ENCODE measurements around the gene TRIM52.
A peak's percentile ranks its signal among the peaks of the same experiment; 100 is the strongest.

TRIM52 gene

DNA sequence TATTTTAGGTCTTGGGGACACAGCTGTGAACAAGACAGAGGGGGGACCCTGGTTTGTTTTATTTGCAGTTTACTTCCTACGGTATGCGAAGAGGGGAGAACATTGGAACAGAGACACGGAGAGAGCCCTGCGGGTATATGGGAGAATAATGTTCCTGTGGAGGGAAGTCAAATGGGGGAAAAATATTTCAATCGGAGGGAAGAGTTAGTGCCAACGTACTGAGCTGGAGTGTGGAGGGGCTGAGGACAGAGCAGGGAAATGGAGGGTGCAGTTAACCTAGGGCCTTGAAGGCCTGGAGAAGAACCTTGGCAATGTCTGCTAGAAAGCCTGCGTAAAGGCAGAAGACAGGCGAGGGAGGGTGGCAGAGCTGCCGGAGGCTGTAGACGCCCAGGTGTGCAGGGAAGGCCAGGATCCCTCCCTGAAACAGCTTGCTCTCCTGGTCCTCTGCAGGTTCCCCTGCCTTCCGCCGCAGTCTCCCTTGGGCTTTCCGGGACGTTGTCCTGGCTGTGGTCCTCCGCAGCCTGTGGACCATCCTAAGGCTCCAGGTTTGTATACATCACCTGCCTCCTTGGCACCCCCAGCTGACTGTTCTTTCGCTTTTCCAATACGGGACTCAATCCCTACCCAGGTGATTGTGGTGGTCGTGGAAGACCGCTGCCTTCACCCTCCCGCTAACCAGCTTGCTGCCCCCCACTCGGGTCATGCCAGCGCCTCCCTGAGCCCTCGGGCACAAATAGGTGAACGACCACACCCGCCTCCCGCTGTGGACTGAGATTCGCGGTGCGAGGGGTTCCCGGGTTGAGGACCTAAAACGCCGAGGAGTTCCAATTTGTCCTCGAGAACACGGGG lies 15.3 kb downstream of the TRIM52 start:
- H3K79me1 ChIP-seq (ENCODE audit: low read length) = peaks cover 31% of the 10 kb centered on the region
- H2AK5ac ChIP-seq (ENCODE audit: low read length) = peak overlapping the region; percentile 99
- peak overlapping the region; percentile 61 for H3K4me3 ChIP-seq (ENCODE audit: low read depth, low read length)
- no peak overlapping the region for H3K23ac ChIP-seq (ENCODE audit: low read length)
- H4K12ac ChIP-seq (ENCODE audit: low read depth, low read length) = peak overlapping the region; percentile 90
- H2BK120ac ChIP-seq (ENCODE audit: insufficient read depth, low read length, poor library complexity) = peak overlapping the region; percentile 92
- peaks cover 1% of the 10 kb centered on the region for H3K9me3 ChIP-seq (ENCODE audit: insufficient read depth, low read depth, low read length)
- peak overlapping the region; percentile 83 for H3K18ac ChIP-seq (ENCODE audit: low read length)
- peaks cover 21 to 22% of the 10 kb centered on the region in 2 experiments for H3K36me3 ChIP-seq (ENCODE audit: control insufficient read depth in 1 of 2, insufficient read depth in 2 of 2, low read length in 2 of 2)
- peak overlapping the region; percentile 98 for H3K4ac ChIP-seq (ENCODE audit: low read depth, low read length)
- H2BK12ac ChIP-seq (ENCODE audit: low read length) = peak overlapping the region; percentile 47
- H3K27ac ChIP-seq (ENCODE audit: low read depth, low read length) = peak overlapping the region; percentile 29
- H3K79me2 ChIP-seq (ENCODE audit: control insufficient read depth, insufficient read depth, low read length, poor library complexity) = peaks cover 52% of the 10 kb centered on the region
- H4K91ac ChIP-seq (ENCODE audit: low read depth, low read length) = peak overlapping the region; percentile 98
- H3K4me1 ChIP-seq (ENCODE audit: control insufficient read depth in 1 of 2, insufficient read depth in 2 of 2, low read length in 2 of 2) = peaks cover 12 to 29% of the 10 kb centered on the region in 2 experiments
- peak overlapping the region; percentile 90 for H4K8ac ChIP-seq (ENCODE audit: low read depth, low read length)
- no peaks in the 10 kb centered on the region for H3K27me3 ChIP-seq (ENCODE audit: insufficient read depth, low read length)
- WGBS (ENCODE audit: extremely low coverage, insufficient coverage, insufficient read length) = no CpG with 5 or more reads among the region's 34 CpGs
- no peak for DNase-seq
- peak overlapping the region; percentile 81 for H2AFZ ChIP-seq (ENCODE audit: insufficient read depth, low read length, poor library complexity)
- H3K9ac ChIP-seq (ENCODE audit: low read length) = peak overlapping the region; percentile 36
- peak overlapping the region; percentile 67 for H3K4me2 ChIP-seq (ENCODE audit: low read length)
- H3K14ac ChIP-seq (ENCODE audit: low read length) = peak overlapping the region; percentile 99
- H2BK5ac ChIP-seq (ENCODE audit: low read depth, low read length, poor library complexity) = peak overlapping the region; percentile 75

DNA sequence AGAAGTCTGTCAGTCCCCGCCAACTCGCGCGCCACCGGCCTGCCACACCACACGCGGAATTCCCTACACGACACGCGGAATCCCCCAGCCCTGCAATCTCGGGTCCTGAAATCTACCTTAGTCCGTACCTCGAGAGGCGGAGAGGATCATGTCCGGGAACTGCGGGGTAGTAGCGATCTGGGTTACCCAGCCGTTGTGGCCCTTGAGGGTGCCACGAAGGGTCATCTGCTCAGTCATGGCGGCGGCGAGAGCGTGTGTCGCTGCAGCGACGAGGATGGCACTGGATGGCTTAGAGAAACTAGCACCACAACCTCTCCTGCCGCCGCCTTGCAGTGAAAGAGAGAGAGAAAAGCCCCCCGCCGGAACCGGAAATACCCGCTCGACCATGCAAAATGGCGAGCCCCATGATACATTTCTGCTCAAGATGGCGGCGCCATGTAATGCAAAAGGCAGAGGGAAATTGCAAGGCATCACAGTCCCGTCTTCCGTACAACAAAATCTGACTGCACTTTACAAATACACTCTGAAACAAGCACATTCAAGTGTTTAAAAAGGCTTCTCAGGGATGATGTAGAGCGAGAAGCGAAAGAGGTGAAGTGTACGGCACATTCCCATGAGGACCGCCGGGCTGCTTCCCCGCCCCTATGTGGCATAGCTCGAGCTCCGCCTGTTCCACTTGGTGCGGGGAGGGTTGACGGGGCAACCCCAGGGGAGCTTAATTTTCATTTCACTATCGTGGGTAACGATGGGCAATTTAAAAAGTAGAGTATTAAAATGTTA lies 17.2 kb downstream of the TRIM52 start, which contains the start of gene RACK1:
RACK1 (minus strand) TSS at position 343 of the 780 bp plus-strand sequence; CDS start at position 237, 106 bp downstream.
- Histone ChIP-seq H4K12ac (ENCODE audit: low read depth, low read length) (peak within 1 kb of the TSS; percentile 94), H3K4me1 (ENCODE audit: control insufficient read depth in 1 of 2, insufficient read depth in 2 of 2, low read length in 2 of 2) (peaks cover 12 to 24% of the 10 kb centered on the region in 2 experiments), H3K9ac (ENCODE audit: low read length) (peak within 1 kb of the TSS; percentile 96), H3K79me1 (ENCODE audit: low read length) (peaks cover 31% of the 10 kb centered on the region), H3K4ac (ENCODE audit: low read depth, low read length) (peak within 1 kb of the TSS; percentile 95), H2AK5ac (ENCODE audit: low read length) (peak within 1 kb of the TSS; percentile 94), H3K4me3 (ENCODE audit: low read depth, low read length) (peak within 1 kb of the TSS; percentile 97), H4K8ac (ENCODE audit: low read depth, low read length) (peak within 1 kb of the TSS; percentile 91), H2BK5ac (ENCODE audit: low read depth, low read length, poor library complexity) (peak within 1 kb of the TSS; percentile 66), H3K4me2 (ENCODE audit: low read length) (peak within 1 kb of the TSS; percentile 93), H3K23ac (ENCODE audit: low read length) (no peak within 1 kb of the TSS), H3K27me3 (ENCODE audit: insufficient read depth, low read length) (no peaks in the 10 kb centered on the region), H3K9me3 (ENCODE audit: insufficient read depth, low read depth, low read length) (peaks cover 1% of the 10 kb centered on the region), H3K79me2 (ENCODE audit: control insufficient read depth, insufficient read depth, low read length, poor library complexity) (peaks cover 45% of the 10 kb centered on the region), H4K91ac (ENCODE audit: low read depth, low read length) (peak within 1 kb of the TSS; percentile 87), H3K14ac (ENCODE audit: low read length) (peak within 1 kb of the TSS; percentile 89), H2BK12ac (ENCODE audit: low read length) (no peak within 1 kb of the TSS), H3K36me3 (ENCODE audit: control insufficient read depth in 1 of 2, insufficient read depth in 2 of 2, low read length in 2 of 2) (peaks cover 37 to 38% of the 10 kb centered on the region in 2 experiments), H2BK120ac (ENCODE audit: insufficient read depth, low read length, poor library complexity) (peak within 1 kb of the TSS; percentile 59), H3K27ac (ENCODE audit: low read depth, low read length) (peak within 1 kb of the TSS; percentile 94), H2AFZ (ENCODE audit: insufficient read depth, low read length, poor library complexity) (peak within 1 kb of the TSS; percentile 57), H3K18ac (ENCODE audit: low read length) (peak within 1 kb of the TSS; percentile 92)
- peak; percentile 88 to 95 for DNase-seq
- no CpG with 5 or more reads among the region's 50 CpGs for WGBS (ENCODE audit: extremely low coverage, insufficient coverage, insufficient read length)

DNA sequence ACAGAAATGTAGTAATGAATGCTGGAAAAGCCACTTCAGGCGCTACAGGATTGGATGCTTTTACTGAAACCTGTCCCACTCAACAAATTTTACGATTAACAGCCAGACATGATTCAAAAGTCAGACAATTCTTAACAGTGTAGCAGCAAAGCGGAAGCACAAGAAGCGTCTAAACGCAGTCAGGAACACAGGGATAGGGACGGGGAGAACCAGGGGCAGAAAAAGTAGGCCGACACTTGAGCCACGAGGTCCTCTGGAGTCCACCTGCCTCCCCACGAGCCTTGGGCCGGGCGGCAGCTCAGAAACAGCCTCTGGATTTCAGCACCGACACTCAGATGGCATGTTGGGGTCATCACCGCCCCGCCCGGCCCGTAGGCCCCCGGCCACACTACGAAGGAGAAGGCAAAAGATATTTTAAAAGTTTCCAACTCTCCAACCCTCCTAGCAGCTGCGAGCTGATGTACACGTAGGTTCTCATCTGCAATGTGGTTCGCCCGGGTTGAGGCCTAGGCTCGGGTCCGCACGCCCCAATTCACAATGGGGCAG lies 17.9 kb downstream of the TRIM52 start:
- no peak overlapping the region for H3K23ac ChIP-seq (ENCODE audit: low read length)
- H4K12ac ChIP-seq (ENCODE audit: low read depth, low read length) = peak overlapping the region; percentile 94
- peak overlapping the region; percentile 96 for H3K9ac ChIP-seq (ENCODE audit: low read length)
- H2BK120ac ChIP-seq (ENCODE audit: insufficient read depth, low read length, poor library complexity) = peak overlapping the region; percentile 40
- WGBS (ENCODE audit: extremely low coverage, insufficient coverage, insufficient read length) = no CpG with 5 or more reads among the region's 25 CpGs
- H3K27me3 ChIP-seq (ENCODE audit: insufficient read depth, low read length) = no peaks in the 10 kb centered on the region
- peak overlapping the region; percentile 97 for H3K4me3 ChIP-seq (ENCODE audit: low read depth, low read length)
- no peak overlapping the region for H2BK12ac ChIP-seq (ENCODE audit: low read length)
- H4K91ac ChIP-seq (ENCODE audit: low read depth, low read length) = peak overlapping the region; percentile 87
- H2AFZ ChIP-seq (ENCODE audit: insufficient read depth, low read length, poor library complexity) = peak overlapping the region; percentile 28
- H3K27ac ChIP-seq (ENCODE audit: low read depth, low read length) = peak overlapping the region; percentile 94
- peak overlapping the region; percentile 64 for H4K8ac ChIP-seq (ENCODE audit: low read depth, low read length)
- H2AK5ac ChIP-seq (ENCODE audit: low read length) = peak overlapping the region; percentile 86
- H3K79me2 ChIP-seq (ENCODE audit: control insufficient read depth, insufficient read depth, low read length, poor library complexity) = peaks cover 41% of the 10 kb centered on the region
- peaks cover 31% of the 10 kb centered on the region for H3K79me1 ChIP-seq (ENCODE audit: low read length)
- H3K14ac ChIP-seq (ENCODE audit: low read length) = peak overlapping the region; percentile 89
- H3K18ac ChIP-seq (ENCODE audit: low read length) = peak overlapping the region; percentile 92
- no peak for DNase-seq
- peak overlapping the region; percentile 95 for H3K4ac ChIP-seq (ENCODE audit: low read depth, low read length)
- H2BK5ac ChIP-seq (ENCODE audit: low read depth, low read length, poor library complexity) = peak overlapping the region; percentile 66
- peaks cover 1% of the 10 kb centered on the region for H3K9me3 ChIP-seq (ENCODE audit: insufficient read depth, low read depth, low read length)
- peak overlapping the region; percentile 93 for H3K4me2 ChIP-seq (ENCODE audit: low read length)
- H3K4me1 ChIP-seq (ENCODE audit: control insufficient read depth in 1 of 2, insufficient read depth in 2 of 2, low read length in 2 of 2) = peaks cover 9 to 20% of the 10 kb centered on the region in 2 experiments
- peaks cover 40 to 43% of the 10 kb centered on the region in 2 experiments for H3K36me3 ChIP-seq (ENCODE audit: control insufficient read depth in 1 of 2, insufficient read depth in 2 of 2, low read length in 2 of 2)

DNA sequence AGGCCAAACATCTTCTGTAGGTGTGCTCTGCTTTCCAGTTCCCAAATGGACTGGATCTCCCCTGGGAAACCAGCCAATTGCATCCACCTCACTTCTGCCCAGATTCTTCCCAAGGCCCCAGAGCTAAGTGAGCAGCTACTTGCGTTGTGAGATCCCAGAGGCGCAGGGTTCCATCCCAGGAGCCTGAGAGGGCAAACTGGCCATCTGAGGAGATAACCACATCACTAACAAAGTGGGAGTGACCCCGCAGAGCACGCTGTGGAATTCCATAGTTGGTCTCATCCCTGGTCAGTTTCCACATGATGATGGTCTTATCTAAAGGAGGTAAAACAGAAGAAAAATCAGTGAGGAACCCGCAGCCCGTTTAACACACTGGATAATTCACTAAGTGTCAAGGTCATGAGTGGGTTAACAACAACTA lies 18.9 kb downstream of the TRIM52 start:
- H2BK12ac ChIP-seq (ENCODE audit: low read length) = no peak overlapping the region
- no peak overlapping the region for H3K23ac ChIP-seq (ENCODE audit: low read length)
- H3K4me1 ChIP-seq (ENCODE audit: control insufficient read depth in 1 of 2, insufficient read depth in 2 of 2, low read length in 2 of 2) = peaks cover 7 to 16% of the 10 kb centered on the region in 2 experiments
- no peak overlapping the region for H3K14ac ChIP-seq (ENCODE audit: low read length)
- no peak for DNase-seq
- peak overlapping the region; percentile 51 for H3K9ac ChIP-seq (ENCODE audit: low read length)
- H3K27me3 ChIP-seq (ENCODE audit: insufficient read depth, low read length) = no peaks in the 10 kb centered on the region
- H3K36me3 ChIP-seq (ENCODE audit: control insufficient read depth in 1 of 2, insufficient read depth in 2 of 2, low read length in 2 of 2) = peaks cover 49 to 53% of the 10 kb centered on the region in 2 experiments
- H3K4me3 ChIP-seq (ENCODE audit: low read depth, low read length) = no peak overlapping the region
- H2AFZ ChIP-seq (ENCODE audit: insufficient read depth, low read length, poor library complexity) = no peak overlapping the region
- H3K4me2 ChIP-seq (ENCODE audit: low read length) = peak overlapping the region; percentile 93
- WGBS (ENCODE audit: extremely low coverage, insufficient coverage, insufficient read length) = no CpG with 5 or more reads among the region's 6 CpGs
- peak overlapping the region; percentile 95 for H3K4ac ChIP-seq (ENCODE audit: low read depth, low read length)
- H3K9me3 ChIP-seq (ENCODE audit: insufficient read depth, low read depth, low read length) = peaks cover 1% of the 10 kb centered on the region
- no peak overlapping the region for H2BK120ac ChIP-seq (ENCODE audit: insufficient read depth, low read length, poor library complexity)
- no peak overlapping the region for H4K8ac ChIP-seq (ENCODE audit: low read depth, low read length)
- H3K79me1 ChIP-seq (ENCODE audit: low read length) = peaks cover 25% of the 10 kb centered on the region
- no peak overlapping the region for H3K18ac ChIP-seq (ENCODE audit: low read length)
- H3K27ac ChIP-seq (ENCODE audit: low read depth, low read length) = no peak overlapping the region
- no peak overlapping the region for H2AK5ac ChIP-seq (ENCODE audit: low read length)
- peaks cover 33% of the 10 kb centered on the region for H3K79me2 ChIP-seq (ENCODE audit: control insufficient read depth, insufficient read depth, low read length, poor library complexity)
- H4K91ac ChIP-seq (ENCODE audit: low read depth, low read length) = no peak overlapping the region
- H2BK5ac ChIP-seq (ENCODE audit: low read depth, low read length, poor library complexity) = no peak overlapping the region
- no peak overlapping the region for H4K12ac ChIP-seq (ENCODE audit: low read depth, low read length)

All from trophoblast cell (in vitro differentiated cells and primary cell).